Erythroblast (primary cell): ENCODE results near the gene LRBA.

Experiments used
- GATA1 ChIP-seq: IDR thresholded peaks from 2 replicates; pipeline ENCODE4 v1.6.1; 2011; ENCODE audit warnings: low read depth, mild to moderate bottlenecking, control low read depth, low read length, moderate library complexity
- POLR2A ChIP-seq: IDR thresholded peaks from 2 replicates; pipeline ENCODE4 v1.6.1; 2011; ENCODE audit warnings: mild to moderate bottlenecking, low read length

DNA sequence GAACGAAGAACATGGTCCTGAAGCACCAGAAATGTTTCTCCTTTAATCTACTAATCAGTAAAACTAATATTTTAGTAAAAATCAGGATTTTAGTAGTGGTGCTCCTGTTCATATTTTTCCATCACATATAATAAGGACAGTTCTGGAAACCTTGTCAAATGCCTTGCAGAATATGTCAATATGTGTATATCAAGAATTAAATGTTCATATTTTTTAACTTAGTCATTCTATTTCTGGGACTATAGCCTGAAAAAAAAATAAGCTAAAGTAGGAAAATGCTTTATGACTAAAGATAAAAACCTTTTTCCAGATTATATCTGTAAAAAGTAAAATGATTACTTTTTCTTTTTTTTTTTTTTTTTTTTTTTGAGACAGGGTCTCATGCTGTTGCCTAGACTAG is 368.1 kb downstream of the LRBA start:
- TF ChIP-seq POLR2A: no peak
- TF ChIP-seq GATA1: no peak
